Esophagus mucosa (tissue), 1 donor: ENCODE measurements around the gene MMS22L. TPM values are rescaled to one million over a fixed set of nuclear protein-coding genes. Genes with fewer than 3 reads are reported as not detected.

Experiments
- ATAC-seq: fragments of 200-7000 bp; cut with Tn5 transposase; one replicate; pipeline ENCODE4 v1.9.1; 2020
- total RNA-seq: library from RNA; stranded (reverse); gene quantifications from one replicate; pipeline ENCODE4 v1.2.4, GENCODE V29; 2023
- donor health status: DM: yes; HTN: yes; CAD: no.

The MMS22L gene
- total RNA-seq, 1 donor from 2014 or later: 10.2 TPM

GRCh38 chr6:97141756-97142155 lies 141.3 kb downstream of the MMS22L start:
- no peak for ATAC-seq

- no peak for ATAC-seq
Measured at GRCh38 chr6:97138581-97138980, 144.4 kb downstream of the MMS22L start.

GRCh38 chr6:97136626-97137358 lies 146.2 kb downstream of the MMS22L start:
- no peak for ATAC-seq

GRCh38 chr6:97133067-97133466 lies 149.9 kb downstream of the MMS22L start:
- no peak for ATAC-seq

GRCh38 chr6:97129106-97129505 lies 153.9 kb downstream of the MMS22L start:
- ATAC-seq: no peak

- ATAC-seq: no peak
Measured at GRCh38 chr6:97128507-97128906, 154.5 kb downstream of the MMS22L start.

GRCh38 chr6:97123652-97124051 lies 159.4 kb downstream of the MMS22L start:
- no peak for ATAC-seq

GRCh38 chr6:97123112-97123511 lies 159.9 kb downstream of the MMS22L start:
- no peak for ATAC-seq

- ATAC-seq: no peak
Measured at GRCh38 chr6:97120511-97120910, 162.5 kb downstream of the MMS22L start.

GRCh38 chr6:97114645-97115044 lies 168.4 kb downstream of the MMS22L start:
- no peak for ATAC-seq

GRCh38 chr6:97113170-97113569 lies 169.8 kb downstream of the MMS22L start:
- no peak for ATAC-seq

GRCh38 chr6:97111243-97111642 lies 171.8 kb downstream of the MMS22L start:
- ATAC-seq: no peak

- ATAC-seq: no peak
Measured at GRCh38 chr6:97110626-97111025, 172.4 kb downstream of the MMS22L start.

- ATAC-seq: no peak
Measured at GRCh38 chr6:97110149-97110548, 172.9 kb downstream of the MMS22L start.

GRCh38 chr6:97109444-97109843 lies 173.6 kb downstream of the MMS22L start:
- no peak for ATAC-seq

GRCh38 chr6:97102145-97102790 lies 180.7 kb downstream of the MMS22L start:
- no peak for ATAC-seq

GRCh38 chr6:97100696-97101095 lies 182.3 kb downstream of the MMS22L start:
- no peak for ATAC-seq

GRCh38 chr6:97097068-97098047 lies 185.7 kb downstream of the MMS22L start:
- no peak for ATAC-seq

- no peak for ATAC-seq
Measured at GRCh38 chr6:97095311-97095850, 187.6 kb downstream of the MMS22L start.

GRCh38 chr6:97094376-97094775 lies 188.6 kb downstream of the MMS22L start:
- ATAC-seq: no peak

GRCh38 chr6:97092673-97093305 lies 190.2 kb downstream of the MMS22L start:
- ATAC-seq: no peak
